ENCODE data around the gene TWF2.

The TWF2 gene

DNA sequence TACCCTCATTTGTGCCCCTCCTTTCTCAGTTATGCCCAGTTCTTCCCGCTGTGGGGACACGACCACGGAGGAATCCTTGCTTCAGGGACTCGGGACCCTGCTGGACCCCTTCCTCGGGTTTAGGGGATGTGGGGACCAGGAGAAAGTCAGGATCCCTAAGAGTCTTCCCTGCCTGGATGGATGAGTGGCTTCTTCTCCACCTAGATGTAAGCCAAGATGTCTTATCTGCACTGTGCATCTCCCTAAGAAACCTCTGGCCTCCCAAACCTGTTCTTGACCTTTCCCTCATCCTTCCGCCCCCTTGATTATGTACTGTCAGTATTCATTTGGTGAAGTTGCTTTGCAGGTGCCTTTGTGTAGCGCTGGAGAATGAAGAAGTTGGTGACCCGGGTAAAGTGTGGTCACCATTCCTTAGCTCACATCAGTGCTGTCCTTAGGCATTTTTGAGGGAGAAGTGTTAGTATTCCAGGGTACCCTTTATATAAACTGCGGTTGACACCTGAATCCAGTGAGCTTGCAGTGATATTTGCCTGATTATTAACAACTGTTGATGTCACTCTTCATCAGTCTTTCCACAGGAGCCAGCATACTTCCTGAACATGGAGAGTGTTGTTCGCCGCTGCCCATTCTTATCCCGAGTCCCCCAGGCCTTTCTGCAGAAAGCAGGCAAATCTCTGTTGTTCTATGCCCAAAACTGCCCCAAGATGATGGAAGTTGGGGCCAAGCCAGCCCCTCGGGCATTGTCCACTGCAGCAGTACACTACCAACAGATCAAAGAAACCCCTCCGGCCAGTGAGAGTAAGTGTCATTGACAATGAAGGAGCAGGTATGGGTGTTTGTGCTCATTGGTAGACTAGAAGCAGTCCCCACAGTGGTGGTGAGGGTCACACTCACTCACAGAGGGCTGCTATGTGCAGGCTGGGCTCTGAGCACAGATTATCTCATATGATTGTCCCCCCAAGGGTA is 40.0 kb downstream of the TWF2 start:
- DNase-seq = no peak

DNA sequence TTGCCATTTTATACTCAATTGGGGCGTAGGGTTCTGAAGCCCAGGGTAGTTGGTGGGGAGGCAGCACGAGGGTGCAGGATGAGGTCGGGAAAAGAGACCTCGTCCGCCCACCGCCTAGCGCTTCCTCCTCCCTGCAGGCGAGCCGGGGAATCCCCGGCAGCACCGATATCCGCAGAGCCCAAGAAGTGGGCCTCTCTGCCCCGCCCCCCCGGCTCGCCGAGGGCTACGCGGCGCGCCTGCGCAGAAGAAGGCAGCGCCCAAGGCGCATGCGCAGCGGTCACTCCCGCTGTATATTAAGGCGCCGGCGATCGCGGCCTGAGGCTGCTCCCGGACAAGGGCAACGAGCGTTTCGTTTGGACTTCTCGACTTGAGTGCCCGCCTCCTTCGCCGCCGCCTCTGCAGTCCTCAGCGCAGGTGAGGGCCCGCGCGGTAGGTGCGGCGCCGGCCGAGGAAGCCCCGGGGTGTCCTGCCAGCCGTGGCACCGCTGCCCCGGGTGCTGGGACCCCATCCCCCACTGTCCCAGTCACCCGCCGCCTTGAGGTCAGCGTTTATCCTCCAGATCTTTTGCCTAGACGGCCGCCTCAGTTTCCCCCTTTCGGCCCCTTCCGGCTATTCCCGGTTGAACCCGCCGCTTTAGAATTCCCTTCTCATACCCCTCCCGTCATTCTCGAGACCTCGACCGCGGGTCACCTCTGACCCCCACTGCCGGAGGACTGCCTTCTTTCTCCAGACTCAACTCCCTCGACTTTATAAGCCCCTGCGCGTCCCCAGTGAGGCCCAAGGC is 40.9 kb downstream of the TWF2 start, which contains the start of gene ALAS1:
Gene ALAS1 (plus strand): TSS at position 319 of the 784 bp plus-strand sequence. CDS start 1,082 bp downstream, outside the sequence.
- peak; percentile 97 to 99 (median 98) for DNase-seq

DNA sequence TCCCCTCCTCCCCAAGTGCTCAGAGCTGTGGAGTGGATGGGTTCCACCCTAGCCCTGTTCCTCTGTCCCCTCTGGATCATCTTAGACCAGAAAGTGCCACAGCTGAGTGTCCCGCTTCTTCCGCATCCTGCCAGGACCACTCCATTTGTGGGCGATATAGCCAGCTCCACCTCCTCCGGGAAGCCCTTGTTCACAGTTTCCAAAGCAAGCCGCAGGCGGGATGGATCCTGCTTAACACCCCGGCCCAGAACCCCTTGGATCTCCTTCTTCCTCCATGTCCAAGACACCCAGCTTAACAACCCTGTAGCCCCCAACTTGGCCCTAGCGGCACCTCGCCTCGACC is 41.5 kb downstream of the TWF2 start:
- DNase-seq = no peak

DNA sequence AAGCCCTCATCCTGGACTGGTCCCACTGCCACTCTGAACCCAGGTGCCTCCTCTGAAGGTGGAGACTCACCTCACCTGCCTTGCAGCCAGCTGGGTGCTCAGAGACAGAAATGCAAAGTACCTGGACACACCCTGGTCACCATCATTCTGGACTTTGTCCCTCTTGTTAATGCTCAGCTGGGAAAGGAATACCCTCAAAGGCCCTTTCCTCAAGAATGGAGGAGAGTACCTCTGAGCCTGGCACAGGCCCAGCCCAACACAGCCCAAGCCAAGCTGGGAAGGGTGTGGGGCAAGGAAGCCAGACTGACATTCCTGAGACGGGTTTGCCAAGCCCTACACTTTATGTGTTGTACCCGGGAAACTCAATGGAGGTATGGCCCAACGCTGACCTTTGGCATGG is 42.0 kb downstream of the TWF2 start:
- no peak for DNase-seq

DNA sequence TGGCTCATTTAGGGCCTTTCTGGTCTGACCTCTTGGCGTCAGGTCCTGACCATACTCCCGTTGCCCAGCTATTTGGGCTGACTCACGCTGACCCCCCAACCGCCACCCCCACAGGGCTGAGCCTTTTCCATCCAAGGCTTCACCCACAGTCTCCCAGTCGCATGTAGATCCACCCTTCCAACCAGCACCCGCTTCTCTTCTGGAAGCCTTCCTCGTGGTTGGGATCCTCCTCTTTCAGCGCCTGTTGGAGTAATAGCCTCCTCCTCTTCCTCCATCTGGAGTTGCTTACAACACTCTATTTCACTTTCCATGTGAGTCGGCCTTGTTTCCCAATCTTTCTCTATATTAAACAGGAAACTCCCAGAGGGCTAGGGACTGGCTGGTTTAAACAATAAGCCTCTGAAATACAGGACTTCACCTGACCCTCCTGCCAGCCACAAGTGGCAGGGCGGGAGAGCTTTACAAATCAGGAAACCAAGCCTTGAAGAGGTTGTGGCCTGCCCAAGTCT is 43.1 kb downstream of the TWF2 start:
- peak; percentile 92 to 98 (median 96) for DNase-seq

DNA sequence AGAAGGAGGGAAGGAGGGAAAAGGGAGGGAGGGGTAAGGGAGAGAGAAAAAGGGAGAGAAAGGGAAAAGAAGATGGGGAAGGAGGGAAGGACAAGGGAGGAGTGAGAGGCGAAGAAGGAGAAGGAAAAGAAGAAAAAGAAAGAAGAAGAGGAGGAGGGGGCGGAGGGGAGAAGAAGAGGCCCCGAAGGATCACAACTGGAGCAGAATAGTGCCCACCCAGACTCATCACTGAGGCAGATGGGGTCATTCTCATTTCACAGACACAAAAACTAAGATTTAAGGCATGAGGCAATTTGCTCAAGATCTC is 43.7 kb downstream of the TWF2 start:
- no peak for DNase-seq

DNA sequence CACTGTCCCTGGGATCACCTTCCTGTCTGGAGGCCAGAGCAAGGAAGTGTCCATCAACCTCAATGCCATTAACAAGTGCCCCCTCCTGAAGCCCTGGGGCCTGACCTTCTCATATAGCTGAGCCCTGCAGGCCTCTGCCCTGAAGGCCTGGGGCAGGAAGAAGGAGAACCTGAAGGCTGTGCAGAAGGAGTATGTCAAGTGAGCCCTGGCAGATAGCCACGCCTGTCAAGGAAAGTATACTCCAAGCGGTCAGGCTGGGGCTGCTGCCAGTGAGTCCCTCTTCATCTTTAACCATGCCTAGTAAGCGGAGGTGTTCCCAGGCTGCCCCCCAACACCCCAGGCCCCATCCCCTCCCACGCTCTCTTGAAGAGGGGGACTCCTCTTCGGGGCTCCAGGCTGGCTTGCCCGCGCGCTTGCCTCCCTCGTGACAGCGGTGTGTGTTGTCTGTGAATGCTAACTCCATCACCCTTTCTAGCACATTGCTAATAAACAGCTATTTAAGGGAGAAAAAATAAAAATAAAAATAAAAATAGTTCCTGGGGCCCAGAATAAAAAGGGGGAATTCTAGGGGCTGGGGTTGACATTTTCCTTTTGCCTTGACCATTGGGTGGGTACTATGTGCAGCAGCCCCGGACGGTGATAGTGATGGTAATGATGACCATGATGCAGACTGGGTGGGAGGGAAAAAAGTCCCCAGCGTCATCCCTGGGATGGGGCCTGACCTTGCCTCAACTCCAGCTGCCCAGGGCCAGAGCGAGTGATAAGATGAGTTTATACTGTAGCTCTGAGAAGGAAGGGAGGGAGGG is 44.3 kb downstream of the TWF2 start:
- DNase-seq = peak; percentile 52 to 70 (median 66)

DNA sequence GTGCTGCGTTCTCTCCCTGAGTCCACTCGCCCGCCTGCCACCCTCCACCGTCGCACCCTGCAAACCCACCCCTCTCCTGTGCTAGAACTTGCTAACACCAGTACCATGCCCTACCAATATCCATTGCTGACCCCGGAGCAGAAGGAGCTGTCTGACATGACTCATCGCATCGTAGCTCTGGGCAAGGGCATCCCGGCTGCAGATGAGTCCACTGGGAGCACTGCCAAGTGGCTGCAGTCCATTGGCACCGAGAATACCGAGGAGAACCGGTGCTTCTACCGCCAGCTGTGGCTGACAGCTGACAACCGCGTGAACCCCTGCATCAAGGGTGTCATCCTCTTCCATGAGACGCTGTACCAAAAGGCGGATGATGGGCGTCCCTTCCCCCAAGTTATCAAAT is 45.9 kb downstream of the TWF2 start:
- peak; percentile 41 to 51 (median 49) for DNase-seq

DNA sequence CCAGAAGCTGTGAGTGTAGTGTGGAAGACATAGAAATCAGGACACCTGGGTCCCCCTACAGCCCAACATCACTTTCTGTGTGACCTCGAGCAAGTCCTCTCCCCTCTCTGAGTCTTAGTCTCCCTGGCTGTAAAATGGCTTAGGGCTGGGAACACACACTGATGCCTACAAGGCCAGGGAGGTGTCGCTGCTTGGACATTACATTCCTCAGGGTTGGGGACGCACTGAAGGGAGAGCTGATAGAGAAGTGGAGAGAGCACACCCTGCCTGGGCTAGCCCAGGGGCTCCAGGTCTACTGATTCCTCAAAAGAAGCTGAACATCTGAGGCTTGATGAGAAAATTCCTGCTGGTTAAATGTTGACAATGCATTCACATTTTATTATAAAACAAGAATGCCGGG is 47.3 kb downstream of the TWF2 start:
- no peak for DNase-seq

DNA sequence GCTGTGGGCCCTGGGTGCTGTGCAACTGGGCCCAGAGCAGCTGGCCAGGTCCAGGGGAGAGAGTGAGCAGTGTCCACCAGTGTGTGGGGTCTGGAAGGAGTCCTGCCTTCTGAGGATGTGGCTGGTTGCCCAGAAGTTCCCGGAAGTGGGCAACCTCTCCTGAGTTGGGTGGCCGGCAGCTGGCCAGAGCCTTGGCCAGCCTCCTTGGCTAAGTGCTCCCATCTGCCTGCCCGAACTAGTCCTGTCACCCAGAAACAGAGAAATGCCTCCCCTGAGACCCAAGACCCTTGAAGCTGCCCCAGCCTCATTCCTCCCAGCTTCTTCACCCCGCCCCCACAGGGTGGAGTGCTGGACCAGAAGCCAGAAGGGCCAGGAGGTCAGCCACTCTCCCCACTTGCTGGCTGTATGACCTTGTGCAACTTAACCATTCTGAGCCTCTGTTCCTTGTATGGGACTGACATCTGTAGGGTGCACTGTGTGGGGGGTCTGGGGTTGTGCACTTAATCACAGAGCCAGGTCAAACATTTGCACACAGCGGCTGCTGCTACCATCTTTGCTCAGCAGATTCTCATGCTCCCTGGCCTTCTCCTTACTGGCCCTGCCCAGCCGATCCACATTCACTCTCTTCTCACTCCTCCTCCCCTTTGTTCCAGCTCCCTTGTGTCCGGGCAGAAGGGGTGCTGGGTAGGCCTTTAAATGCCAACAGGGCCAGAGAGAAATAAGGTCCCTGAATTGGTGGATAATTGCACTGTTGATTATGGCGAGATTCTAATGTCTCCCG is 48.5 kb downstream of the TWF2 start:
- no peak for DNase-seq

DNA sequence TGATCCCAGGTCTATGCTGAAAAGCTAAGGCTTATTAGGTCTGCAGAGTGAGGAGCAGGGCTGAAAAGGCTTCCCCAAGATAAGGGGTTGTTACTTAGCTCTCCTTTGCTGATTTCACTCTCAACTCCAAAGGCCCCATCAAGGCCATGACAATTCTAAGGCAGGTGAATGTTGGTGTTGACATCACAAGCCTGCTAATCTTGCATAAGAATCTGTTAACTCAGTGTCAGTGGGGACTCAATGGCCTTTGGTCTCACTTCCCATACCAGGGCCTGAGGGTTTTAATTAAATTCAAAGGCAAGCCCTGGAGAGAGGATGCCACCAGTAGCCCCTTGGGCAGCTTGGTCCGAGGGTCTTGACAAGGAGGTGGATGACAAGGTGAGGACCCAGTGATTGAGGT is 50.4 kb downstream of the TWF2 start:
- peak in 1 of 3 donors; percentile 30 for DNase-seq

DNA sequence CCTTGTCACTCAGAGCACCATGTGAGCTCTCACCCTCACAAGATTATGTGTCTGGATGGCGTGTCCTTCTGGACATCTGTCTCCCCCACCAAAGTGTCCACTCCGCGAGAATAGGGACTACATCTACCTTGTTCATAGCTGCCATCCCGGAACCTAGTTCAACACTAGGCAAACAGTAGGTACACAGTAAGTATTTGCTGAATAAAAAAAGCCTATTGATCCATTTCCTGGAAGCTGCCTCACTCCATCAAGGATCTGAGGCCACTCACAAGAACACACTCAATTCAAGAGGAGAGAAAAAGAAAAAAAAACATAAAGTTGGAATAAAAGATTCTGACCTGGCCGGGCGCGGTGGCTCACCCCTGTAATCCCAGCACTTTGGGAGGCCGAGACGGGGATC is 52.2 kb downstream of the TWF2 start:
- no peak for DNase-seq

DNA sequence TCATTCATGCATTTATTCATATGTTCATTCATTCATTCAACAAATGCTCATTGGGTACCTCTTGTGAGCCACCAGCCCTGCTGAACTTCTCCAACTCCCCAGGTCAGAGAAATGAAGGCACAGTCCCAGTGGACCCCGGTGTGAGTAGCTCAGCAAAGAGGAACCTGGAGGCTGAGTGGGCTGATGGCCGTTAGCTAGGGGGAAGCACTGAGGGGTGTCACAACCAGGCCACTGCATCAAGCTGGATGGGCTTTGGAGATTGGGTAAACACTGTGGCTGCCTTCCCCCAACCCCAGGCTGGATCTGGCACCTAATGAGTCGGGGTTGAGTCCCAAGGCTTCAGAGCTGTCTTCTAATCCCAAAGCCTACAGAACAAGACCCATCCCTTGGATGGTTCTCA is 53.1 kb downstream of the TWF2 start:
- peak; percentile 80 to 84 (median 81) for DNase-seq

DNA sequence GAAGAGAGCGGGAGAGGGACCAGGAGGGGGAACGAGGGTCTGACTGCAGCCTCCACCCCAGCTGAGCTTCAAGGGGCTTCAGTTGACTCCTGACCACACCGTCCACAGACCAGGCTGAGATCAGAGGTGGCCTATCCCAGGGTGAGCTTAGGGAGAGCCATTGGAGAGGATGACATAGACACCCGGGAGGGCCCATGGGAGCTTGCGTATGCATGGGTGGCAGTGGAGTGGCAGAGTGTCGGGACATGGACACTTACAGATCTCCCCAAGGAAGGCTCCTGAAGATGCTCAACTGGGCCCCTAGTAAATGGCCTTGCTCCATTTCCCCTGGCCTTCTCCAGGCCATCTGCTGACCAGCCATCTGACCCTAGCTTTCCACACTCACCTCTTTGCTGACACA is 53.6 kb downstream of the TWF2 start:
- no peak for DNase-seq

DNA sequence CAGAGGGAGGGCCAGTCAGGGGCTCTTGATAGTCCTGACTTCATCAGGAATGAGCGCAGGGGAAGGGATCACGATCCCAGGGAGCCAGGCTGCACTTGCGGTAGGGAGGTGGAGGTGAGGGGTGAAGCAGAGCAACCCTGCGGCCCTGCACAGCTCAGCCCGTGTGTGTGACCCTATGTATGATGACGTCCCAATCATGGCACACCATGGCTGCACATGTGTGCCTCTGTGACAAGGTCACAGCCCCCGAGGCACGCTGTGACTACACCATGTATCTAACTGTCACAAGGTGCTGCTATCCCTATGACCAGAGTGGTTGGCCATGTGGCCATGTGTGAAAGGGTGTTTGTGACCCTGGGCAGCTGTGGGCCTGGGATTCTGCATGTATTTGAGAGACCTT is 54.3 kb downstream of the TWF2 start:
- DNase-seq = no peak

DNA sequence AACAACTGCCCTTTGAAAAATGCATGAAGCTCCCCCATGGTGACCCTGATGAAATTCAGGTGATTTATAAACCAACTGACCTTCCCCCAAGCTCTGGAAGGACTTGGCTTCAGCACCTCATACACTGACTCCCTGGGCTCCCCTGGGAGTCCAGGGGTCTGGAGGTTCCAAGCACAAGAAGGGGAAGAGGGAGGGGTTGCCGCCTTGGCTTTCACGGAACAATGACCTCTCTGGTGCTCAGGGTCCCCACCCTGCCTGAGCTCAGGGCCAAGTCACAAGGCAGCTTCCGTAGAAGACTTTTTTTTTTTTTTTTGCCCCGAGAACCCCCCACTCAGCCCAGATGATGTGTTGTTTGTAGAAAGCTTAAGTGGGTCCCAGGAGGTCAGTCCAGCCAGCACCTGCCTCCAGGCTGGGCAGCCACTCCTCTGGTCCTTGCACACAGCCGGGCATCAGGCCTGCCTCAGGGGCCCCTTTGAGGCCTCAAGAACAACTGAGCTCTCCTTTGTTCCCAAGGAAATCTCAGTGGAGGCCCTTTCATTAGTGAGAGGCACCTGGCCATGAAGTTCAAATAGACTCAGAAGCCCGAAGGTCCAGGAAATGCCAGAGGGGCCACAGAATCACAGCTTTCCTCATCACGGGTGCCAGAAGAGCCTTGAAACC is 55.0 kb downstream of the TWF2 start:
- no peak for DNase-seq

DNA sequence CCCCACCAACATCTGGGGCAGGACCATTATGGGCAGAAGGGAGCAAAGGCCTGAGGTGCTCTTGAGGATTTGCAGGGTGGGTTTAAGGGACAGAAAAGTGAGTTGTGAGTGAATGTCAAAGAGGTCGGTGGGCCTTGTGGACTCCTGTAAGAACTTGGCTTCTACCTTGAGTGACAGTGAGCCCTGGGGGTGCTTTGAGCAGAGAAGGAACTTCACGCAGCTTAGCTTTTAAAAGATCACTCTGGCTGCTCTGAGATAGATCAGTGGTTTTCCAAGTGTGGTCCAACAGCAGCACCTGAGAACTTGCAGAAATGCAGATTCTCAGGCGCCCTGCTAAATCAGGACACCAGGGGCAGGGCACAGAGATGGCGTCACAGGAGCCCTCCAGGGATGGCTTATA is 56.3 kb downstream of the TWF2 start:
- DNase-seq = no peak

DNA sequence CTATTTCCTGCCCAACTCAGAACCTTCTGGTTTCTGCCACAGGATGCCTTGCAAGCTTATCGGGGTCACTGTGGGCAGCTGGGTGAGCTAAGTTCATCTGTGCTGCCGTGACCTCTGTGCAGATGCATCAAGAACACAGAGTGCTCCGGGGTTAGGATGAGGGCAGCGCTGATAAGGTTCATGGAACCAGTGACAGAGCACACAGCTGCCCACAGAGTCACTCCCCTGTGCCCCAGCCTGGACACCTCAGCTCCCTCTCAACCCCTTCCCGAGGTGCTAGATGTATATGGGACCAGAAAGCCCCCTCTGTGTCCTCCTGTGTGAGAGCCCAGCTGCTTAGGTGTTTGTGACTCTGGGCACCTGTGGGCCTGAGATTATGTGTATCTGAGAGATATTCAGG is 56.8 kb downstream of the TWF2 start:
- no peak for DNase-seq

DNA sequence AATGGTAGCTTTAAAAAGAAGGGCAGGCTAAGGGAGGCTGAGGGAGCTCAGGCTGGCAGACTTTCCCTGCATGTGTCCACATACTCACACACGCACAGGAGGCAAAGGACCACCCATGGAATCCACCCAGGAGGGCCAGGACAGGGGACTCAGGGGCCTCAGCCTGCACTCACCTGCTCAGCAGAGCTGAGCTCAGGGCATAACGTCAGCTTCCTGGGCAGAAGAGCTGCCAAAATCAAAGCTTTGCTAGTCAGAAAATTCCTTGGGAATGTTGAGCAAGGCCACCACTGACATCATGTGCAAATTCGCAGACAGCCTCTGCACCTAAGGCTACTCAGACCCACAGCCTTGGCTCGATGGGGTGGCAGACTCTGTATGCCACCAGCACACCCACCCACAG is 57.4 kb downstream of the TWF2 start:
- no peak for DNase-seq
